C4-2B (cell line): ENCODE measurements around the gene CLOCK.

ENCODE experiments used
- ZFX ChIP-seq: fragments of 450-650 bp; IDR thresholded peaks from 2 replicates; pipeline ENCODE4 v1.6.1; 2017
- TF ChIP-seq, protein P1 (sequence below): fragments of 450-650 bp; conservative IDR thresholded peaks from 2 replicates; pipeline ENCODE4 v1.5.1; 2017; ENCODE audit warnings: mild to moderate bottlenecking

DNA sequence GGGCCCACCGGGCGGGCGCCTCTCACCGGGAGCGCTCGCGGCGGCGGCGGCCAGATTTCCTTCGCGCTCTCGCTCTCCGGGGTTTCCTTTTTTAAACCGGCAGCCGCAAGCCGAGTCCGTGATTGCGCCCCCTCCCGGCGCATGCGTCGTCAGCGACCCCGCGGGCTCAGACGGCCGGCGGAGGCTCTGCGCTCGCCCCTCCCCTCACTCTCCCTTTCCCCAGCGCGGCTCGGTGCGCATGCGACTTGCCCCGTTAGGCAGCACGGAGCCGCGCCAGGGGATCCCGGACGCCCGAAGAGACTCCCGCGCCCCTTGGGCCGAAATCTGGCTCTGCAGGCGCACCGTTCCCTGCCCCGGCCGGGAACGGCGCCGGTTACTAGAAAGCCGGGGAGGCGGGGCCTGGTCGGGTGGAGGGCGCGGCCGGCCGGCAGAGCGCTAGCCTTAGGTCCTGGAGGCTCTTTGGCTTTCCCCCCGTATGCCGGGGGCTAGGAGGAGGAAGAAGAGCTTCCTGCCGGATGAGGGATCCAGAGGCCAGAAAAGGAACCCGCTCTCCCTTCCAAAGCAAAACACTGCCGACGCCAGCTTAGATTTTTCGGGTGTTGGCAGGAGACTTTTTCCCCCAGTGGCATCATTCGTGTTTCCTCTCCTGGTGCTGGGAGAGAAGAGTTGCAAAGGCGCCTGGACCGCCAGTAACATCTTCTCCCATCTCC lies at the start of gene CLOCK:
- TF ChIP-seq, protein P1, sequence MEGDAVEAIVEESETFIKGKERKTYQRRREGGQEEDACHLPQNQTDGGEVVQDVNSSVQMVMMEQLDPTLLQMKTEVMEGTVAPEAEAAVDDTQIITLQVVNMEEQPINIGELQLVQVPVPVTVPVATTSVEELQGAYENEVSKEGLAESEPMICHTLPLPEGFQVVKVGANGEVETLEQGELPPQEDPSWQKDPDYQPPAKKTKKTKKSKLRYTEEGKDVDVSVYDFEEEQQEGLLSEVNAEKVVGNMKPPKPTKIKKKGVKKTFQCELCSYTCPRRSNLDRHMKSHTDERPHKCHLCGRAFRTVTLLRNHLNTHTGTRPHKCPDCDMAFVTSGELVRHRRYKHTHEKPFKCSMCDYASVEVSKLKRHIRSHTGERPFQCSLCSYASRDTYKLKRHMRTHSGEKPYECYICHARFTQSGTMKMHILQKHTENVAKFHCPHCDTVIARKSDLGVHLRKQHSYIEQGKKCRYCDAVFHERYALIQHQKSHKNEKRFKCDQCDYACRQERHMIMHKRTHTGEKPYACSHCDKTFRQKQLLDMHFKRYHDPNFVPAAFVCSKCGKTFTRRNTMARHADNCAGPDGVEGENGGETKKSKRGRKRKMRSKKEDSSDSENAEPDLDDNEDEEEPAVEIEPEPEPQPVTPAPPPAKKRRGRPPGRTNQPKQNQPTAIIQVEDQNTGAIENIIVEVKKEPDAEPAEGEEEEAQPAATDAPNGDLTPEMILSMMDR: peak; percentile 56
- TF ChIP-seq ZFX: no peak
